AG10803 (cell line): ENCODE data around the gene SUMO2.

Source experiments
- DNase-seq: peaks from one replicate; pipeline ENCODE4 v3.0.0; 2010; ENCODE audit warnings: low read depth
- H3K4me3 ChIP-seq: 2 replicates; pipeline ENCODE4 v1.5.1; 2011; ENCODE audit warnings: mild to moderate bottlenecking, low read length, control low read depth
- CTCF ChIP-seq: conservative IDR thresholded peaks from 2 replicates; pipeline ENCODE4 v1.5.1; 2011; ENCODE audit warnings: mild to moderate bottlenecking, low read length, control low read depth, inconsistent platforms

Gene SUMO2

GRCh38 chr17:75182569-75183436, at the start of gene SUMO2:
Gene SUMO2, minus strand, starts transcription at chr17:75182959. Its CDS starts 125 bp downstream, at chr17:75182834.
- H3K4me3 ChIP-seq = peak within 1 kb of the TSS; percentile 93
- TF ChIP-seq CTCF = no peak
- peak; percentile 96 for DNase-seq

DNA sequence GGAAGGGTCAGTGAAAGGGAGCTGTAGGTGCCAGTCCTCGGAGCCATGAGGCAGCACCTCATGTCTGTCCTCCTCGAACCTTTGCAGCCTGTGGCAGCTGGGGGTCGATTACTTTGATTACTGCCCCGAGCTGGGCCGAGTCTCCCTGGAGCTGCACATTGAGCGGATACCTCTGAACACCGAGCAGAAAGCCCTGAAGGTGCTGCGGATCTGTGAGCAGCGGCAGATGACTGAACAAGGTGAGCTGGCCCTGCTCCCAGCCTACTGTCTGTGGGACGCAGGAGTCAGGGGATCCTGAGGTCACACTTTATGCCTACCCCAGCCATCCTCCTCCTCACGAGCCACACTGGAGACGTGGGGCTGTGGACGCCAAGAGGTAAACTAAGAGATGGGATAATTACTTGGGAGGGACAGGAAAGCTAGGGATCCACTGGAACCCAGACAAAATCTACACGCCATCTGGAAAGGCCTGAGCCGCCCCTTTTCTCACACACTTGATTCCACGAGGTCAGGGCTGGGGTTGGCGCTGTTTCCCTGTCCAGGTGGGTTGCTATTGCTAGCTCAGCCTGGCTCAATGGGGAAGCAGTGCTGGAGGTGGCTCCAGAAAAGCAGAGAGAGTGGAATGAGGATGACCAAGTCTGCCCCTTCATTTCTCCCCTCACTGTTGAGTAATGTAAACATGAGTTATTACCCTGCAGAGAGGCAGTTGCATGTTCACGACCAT, 49.1 kb upstream of the SUMO2 start:
- H3K4me3 ChIP-seq = no peak overlapping the region
- no peak for TF ChIP-seq CTCF
- DNase-seq = no peak

DNA sequence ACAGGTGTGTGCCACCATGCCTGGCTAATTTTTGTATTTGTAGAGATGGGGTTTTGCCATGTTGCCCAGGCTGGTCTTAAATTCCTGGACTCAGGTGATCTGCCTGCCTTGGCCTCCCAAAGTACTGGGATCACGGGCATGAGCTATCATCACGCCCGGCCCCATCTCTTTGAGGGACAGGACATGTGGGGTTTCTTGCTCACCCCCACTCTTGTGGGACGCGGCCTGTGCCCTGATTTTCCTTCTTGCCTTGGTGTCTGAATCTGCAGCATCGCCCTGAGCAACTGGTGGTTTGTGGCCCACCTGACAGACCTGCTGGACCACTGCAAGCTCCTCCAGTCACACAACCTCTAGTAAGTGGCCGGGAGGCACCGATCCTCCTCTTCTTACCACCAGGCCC, 48.3 kb upstream of the SUMO2 start:
- DNase-seq = no peak
- H3K4me3 ChIP-seq = no peak overlapping the region
- TF ChIP-seq CTCF = no peak

DNA sequence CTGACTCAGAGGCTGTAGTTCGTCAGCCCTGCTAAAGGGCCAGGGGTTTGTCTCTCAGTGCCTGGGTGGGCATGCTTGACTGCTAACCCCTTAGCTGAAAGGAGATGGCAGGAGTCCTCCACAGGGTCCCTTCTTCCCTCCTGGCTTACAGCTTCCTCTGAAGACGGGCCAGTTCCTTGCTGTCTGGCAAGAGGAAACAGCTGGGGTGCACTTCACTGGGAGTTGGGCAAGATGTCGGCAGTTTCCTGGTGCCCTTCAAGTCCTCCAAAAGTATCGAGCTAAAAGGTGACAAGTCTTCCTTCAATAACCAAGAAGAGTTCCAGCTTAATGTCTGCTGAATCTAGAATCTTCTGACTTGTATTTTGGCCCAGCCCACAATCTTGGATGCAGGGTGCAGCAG, 46.1 kb upstream of the SUMO2 start:
- TF ChIP-seq CTCF = no peak
- no peak overlapping the region for H3K4me3 ChIP-seq
- no peak for DNase-seq

DNA sequence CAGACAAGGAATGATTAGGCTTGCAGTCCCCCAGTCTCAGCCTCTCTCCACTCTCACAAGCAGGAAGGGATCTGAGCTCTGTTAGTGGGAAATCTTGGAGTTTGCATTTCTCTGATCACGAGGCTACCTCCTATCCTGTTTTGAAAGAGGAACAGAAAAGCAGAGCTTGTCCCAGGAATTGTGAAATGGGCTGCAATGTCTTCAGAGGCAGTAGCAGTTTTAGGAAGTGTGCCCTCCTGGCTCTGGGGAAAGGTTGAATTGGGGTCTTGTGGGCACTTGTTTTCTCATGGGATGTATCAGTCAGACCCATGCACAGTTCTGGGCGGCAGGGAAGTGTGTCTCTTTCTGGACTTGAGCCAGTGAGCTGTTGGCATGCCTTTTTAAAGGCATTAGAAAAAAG, 45.5 kb upstream of the SUMO2 start:
- DNase-seq = no peak
- no peak for TF ChIP-seq CTCF
- no peak overlapping the region for H3K4me3 ChIP-seq

DNA sequence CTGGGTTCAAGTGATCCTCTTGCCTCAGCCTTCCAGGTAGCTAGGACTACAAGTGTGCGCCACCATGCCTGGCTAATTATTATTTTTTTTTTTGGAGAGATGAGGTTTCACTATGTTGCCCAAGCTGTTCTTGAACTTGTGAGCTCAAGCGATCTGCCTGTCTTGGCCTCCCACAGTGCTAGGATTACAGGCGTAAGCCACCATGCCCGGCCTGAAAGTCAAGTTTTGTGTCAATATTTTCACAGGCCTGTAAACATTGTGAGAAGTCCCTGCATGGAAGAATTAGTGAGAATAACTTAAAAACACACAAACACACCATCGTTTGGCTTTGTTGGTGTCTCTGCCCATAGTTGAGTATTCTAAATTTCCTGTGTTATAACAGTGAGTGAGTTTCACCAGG, 45.0 kb upstream of the SUMO2 start:
- no peak overlapping the region for H3K4me3 ChIP-seq
- no peak for DNase-seq
- no peak for TF ChIP-seq CTCF

GRCh38 chr17:75225016-75225415, 42.3 kb upstream of the SUMO2 start:
- TF ChIP-seq CTCF = no peak
- no peak for DNase-seq
- H3K4me3 ChIP-seq = no peak overlapping the region
